Stimulated activated CD8-positive, alpha-beta memory T cell treated with anti-CD3 and anti-CD28 coated beads, Interleukin-7, amount 100 ng/mL, for 1 hour (primary cell): ENCODE data around the gene TTC28.

Experiments used
- DNase-seq, 2 donors: peaks; one replicate each; pipeline ENCODE4 v3.0.0-alpha.2; 2020; ENCODE audit warnings: low read depth in 2 of 2

Gene TTC28

GRCh38 chr22:28021998-28022660, 657.5 kb downstream of the TTC28 start:
- DNase-seq, result no peak

DNA sequence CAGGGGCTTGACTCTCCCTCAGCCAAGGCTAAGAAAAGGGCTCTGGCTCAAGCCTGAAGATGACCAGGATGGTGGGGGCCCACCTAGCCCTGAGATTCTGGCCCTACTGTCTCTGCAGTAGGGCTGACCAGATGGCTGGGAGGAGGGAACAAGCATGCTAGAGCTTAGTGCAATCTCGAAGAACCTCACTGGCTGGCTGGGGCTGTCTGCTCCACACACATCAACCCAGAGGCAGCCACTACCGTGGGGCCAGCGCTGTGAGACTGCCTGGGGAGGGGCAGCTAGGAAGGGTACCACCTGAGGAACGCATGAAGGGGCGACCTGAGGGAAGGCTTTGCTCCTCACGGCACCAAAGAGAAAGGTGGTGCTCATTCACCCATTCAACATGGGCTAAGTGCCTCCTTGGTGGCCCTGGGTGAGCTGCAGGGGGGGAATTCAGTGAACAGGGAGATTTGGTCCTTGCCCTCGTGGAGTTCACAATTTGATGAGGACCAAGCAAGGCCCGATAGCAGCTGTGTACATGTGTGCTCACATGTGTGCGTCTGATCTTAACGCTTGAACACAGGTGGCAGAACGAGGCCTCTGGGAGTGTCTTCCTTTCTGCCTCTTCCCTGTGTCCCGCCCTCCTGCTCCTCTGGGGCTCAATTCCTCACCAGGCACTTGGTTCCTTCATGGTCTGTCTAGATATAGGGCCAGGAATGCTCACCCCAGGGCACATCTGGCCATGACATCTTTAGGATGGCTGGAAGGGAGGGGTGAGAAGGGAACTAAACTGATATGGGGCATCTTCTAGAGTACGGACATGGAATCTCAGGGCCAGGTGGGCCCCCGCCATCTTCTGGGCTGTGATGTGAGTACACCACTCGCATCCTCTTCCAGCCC, 658.3 kb downstream of the TTC28 start:
- DNase-seq, result no peak

DNA sequence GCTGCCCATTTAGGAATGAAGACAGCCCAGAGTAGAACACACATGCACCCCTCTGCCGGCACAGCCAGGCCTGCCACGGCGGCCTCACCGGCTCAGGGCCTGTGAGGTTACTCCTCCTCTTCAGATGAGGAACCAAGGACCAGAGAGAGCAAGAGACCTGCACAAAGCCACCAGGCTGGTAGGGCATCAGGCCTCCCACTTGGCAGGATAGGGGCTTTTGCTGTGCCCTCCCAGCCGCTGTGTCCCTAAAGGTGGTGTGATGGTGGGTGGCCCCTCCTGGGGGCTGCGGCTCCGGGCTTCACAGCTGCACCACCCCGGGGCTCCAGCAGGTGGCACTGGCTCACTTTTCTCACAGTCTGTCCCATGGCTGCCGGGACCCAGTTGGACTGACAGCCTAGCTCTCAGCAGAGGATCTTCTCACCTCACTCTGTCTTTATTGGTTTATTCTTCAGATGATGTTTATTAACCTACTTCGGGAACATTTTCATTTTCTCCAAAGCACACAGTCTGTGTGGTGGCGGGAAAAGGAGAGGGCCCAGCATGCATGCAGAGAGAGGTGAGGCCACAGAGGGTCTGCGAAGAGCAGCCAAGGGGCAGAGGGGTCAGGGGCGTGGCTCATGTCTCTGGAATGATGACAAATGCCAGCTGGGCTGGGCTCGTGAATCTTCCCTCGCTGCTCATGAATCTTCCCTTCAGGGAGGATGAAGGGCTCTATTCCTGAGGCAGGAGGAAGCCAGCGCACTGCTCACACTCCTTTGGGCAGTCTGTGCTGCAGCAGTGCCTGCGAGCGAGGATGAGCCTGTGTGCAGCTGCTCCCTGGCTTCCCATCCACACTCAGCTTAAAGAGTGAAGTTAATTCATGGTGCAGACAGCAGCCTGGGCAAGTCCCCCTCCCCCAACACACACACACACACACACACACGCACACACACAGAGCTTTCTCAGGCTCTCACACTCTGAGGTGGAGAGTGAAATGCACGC, 659.5 kb downstream of the TTC28 start:
- peak; percentile 24 to 32 for DNase-seq

GRCh38 chr22:28019360-28019759, 660.3 kb downstream of the TTC28 start:
- no peak for DNase-seq

- no peak for DNase-seq
Observed at GRCh38 chr22:28018461-28018927, 661.1 kb downstream of the TTC28 start.

GRCh38 chr22:28017859-28018258, 661.8 kb downstream of the TTC28 start:
- DNase-seq, result no peak

DNA sequence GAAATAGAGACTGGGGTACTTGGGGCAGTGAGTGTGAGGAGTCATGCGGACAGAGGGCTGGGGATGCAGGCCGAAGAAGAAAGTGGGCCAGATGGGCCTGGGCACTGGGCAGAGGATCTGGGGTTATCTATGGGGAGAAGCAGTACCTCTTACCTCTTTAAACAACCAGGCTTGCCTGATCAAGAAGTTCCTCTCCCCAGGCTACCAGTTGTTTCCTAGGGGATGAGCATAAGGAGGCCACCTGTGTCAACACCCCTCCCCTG, 662.2 kb downstream of the TTC28 start:
- DNase-seq, result no peak

DNA sequence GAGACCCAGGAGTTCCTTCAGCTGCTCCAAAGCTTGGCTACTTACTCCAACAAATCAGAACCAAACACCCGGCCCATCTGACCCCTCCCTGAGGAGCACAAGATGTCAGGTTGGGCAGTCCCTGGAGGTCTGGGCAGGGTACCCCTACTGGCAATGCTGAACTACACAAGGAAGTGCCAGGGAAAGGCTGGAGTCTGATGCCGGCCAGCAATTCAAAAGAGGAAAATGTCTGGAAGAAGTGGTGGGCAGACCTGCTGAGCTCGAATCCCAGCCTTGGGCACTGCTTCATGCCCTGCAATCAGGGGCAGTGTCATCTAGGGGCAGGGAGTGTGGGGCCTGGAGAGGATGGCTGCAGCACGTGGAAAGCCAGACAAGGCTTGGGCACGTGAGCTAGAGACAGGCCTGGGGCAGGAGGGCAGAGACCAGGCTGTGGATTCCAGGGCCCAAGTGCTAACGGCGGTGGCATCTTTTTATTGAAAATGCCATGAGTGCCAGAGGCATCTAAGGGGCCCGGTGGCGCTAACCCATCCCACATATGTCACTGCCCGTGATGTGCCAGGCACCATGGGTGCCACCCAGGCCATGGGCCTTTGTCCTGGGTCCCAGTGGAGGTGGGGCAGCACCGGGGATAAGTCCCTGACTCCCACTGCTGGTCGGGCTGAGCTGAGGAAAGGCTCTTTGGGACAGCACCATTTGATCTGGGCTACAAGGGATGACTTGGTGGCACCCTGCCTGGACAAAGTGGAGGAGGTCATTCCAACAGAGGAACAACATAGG, 662.7 kb downstream of the TTC28 start:
- no peak for DNase-seq

- no peak for DNase-seq
Observed at GRCh38 chr22:28015676-28016601, 663.7 kb downstream of the TTC28 start.

DNA sequence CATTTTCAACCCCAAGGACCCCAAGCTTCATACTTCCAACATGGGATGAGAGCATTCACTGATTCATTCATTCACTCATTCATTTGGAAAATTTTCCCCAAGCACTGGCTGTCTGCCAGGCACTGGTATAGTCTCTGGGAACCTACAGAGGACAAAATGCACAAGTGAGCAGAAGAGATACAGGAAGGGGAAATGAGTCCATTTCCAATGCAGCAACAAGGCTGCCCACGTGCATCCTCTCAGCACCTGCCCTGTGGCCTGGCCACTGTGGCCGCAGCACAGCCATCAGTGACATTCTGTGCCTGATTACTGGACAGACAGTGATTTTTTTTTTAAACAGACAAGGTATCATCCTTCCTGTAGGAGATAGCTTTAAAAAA, 664.6 kb downstream of the TTC28 start:
- no peak for DNase-seq

DNA sequence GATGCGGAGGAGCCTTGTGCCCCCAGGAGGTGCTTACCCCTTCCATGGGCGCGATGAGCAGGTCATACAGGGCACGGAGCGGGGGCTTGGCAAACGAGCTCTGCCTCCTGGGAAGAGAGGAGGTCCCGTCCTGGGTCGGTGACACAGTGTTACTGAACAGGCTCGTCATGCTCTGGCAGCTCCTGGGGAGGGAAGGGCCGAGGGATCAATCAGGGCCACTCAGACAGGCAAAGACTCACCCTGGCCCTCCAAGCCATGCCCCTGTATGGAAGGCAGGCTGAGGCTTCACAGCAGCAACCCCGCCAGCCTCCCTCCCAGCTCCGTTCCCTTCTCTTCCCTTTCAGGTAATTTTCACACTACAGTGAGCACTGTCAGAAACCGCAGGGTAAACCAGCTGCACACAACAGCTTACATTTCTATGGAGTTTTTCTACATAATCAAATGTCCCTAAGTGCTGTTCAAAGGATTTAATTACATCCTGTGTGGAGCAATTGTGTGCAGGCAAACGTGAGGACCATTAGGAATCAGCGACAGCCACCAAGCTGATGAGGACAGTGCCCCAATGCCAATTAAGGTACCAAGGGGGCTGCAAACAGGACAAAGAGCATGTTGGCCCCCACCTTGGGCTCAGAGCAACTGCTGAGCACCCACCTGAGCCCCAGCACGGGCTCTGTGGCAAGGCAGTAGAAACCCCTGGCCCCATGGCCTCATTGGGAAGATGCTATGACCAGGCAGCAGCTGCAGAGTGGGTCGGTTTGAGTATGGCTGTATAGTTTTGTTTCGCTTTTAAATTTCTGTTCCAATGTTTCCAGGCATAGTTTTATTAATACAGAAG, 665.2 kb downstream of the TTC28 start:
- DNase-seq, result no peak

DNA sequence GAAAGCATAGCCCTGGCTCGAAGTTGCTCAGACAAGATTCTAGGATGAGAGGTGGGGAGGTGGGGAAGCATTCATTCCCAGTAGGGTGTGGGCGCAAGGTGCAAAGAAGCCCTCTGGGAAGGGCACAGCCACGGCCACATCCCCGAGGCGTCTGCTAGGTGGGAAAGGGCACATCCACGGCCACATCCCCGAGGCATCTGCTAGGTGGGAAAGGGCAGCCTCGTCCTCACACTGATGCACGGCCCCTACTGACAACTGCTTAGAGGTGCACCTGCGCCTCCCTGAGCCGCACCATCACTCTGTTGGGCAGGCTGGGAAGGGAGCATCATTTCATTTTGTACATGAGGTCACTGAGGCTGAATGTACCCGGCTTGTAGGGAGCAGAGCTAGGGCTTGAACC, 666.0 kb downstream of the TTC28 start:
- DNase-seq, result no peak

DNA sequence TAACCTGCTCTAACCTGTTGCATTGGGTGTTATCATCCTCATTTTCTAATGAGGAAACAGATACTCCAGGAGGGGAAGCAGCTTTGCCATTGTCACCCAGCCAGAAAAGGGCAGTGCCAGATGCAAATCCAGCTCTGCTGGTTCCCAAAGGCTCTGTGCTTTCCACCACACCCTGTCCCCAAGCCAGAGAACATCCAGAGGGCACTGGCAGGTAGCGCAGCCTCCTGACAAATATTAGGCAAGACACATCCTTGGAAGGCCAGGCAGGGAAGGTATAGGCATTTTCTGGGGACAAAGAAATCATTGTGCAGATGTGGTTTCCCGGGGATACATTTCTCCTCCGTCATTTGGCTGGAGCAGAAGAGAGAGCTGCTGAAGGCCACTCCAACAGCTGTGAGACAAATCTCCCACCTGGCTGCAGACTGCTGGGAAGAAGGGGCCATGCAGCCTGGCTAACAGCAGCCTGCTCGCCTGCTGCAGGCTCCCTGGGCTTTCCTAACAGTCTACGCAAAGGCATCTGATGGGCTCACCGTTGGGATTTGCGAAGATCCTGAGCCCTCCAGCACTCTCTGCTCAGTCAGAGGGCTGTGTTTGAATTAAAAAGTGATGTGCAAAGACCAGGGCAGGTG, 666.7 kb downstream of the TTC28 start:
- no peak for DNase-seq

GRCh38 chr22:28009272-28009827, 670.3 kb downstream of the TTC28 start:
- peak; percentile 22 to 49 for DNase-seq

- DNase-seq, result no peak
Observed at GRCh38 chr22:28008649-28009048, 671.0 kb downstream of the TTC28 start.

DNA sequence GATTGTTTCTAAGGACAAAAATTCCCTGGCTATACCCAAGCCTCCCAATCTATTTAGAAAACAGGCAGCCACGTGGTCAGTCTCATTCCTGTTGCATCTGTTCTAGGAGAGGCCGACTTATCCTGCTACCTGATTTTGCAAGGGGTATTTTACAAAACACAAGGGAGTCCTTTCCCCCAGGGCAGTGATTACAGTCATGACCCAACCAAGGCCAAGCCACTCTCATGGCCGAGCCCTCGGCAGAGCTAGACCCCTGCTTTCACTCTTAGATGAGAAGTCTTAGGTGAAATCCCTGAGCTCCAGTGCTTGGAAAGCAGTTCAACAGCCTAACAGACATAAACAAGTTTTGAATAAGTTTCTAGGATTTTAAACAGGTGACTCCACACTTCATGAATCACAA, 671.6 kb downstream of the TTC28 start:
- no peak for DNase-seq

- no peak for DNase-seq
Observed at GRCh38 chr22:28006271-28006670, 673.4 kb downstream of the TTC28 start.

DNA sequence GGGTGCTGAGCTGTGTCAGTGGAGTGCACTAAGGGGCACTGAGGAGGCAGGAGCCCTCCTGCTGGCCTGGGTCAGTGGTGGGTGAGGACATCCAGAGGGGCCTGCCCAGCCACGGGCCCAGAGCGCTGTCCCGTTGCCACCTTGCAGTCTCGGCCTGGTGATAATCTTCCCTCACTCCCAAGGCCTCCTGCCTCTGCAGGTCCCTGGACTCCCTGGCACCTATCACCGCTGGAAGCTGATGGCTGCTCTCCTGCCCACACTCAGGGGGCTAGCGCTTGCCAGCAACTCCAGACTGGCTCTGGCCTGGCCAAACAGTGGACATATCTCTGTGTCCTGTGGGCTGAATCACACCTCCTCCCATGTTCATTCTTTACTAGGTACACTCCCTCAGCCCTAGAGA, 674.1 kb downstream of the TTC28 start:
- DNase-seq, result no peak

DNA sequence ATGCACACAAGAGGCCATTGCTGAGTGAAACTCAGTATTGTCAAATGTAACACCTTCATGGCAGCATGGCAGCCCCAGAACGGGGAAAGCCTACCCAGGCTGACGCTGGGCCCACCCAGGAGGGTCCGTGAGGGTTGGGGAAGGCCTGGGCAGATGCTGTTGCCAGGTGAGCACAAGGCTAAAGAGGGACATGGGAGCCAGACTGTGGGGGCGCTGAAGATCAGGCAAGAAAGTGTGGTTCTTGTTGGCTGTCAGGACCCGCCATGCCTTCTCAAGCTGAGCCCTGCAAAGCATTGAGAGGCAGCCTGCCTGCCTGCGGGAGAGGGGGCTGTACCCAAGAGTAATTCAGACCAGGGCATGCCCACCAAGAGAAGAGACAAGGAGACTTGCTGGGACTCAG, 675.6 kb downstream of the TTC28 start:
- DNase-seq, result no peak
